Right lobe of liver (tissue), 4 donors: ENCODE measurements around the gene PPFIBP2.

ENCODE experiments used
- POLR2A ChIP-seq: fragments of 450-650 bp; IDR thresholded peaks from one replicate; pipeline ENCODE4 v1.6.1; 2017; ENCODE audit warnings: antibody characterized with exemption, mild to moderate bottlenecking
- TF ChIP-seq, protein P1 (sequence below), 4 donors: fragments of 200-600 bp in 3 of 4; fragments of 450-650 bp in 1 of 4; IDR thresholded peaks; one replicate each; pipeline versions ENCODE4 v1.5.1 to v1.8.0; 2016 to 2022; ENCODE audit warnings: antibody characterized with exemption in 4 of 4, mild to moderate bottlenecking in 2 of 4
- donor health status: DM: no; HTN: no; CAD: no.
- donor health status: DM: no; HTN: no; CAD: no.
- donor health status: DM: no; HTN: yes; CAD: no.

DNA sequence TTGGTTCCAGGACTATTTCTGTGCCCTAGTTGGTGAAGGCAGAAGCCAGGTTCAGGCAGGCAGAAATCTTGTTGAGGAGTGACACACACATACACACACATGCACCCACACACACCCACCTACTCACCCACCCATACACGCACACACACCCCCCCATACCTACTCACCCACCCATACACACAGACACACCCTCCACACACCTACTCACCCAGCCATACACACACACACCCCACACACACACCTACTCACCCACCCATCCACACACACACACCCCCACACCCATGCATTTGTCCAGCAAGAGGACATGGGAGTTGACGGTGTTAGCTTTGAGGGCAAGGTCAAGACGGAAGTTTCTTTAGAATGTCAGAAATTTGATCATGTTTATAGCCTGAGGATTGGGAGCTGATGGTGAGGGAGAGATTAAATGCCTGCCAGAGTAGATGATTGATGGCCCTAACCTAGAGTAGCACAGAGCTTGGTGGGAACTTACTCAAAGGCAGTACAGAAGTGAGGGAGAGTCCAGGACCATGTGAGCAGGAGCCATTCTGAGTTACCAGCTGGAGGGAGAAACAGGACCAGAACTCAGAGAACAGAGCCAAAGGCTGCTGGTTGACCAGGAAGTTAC, 90.6 kb downstream of the PPFIBP2 start:
- TF ChIP-seq POLR2A, result no peak
- TF ChIP-seq, protein P1, sequence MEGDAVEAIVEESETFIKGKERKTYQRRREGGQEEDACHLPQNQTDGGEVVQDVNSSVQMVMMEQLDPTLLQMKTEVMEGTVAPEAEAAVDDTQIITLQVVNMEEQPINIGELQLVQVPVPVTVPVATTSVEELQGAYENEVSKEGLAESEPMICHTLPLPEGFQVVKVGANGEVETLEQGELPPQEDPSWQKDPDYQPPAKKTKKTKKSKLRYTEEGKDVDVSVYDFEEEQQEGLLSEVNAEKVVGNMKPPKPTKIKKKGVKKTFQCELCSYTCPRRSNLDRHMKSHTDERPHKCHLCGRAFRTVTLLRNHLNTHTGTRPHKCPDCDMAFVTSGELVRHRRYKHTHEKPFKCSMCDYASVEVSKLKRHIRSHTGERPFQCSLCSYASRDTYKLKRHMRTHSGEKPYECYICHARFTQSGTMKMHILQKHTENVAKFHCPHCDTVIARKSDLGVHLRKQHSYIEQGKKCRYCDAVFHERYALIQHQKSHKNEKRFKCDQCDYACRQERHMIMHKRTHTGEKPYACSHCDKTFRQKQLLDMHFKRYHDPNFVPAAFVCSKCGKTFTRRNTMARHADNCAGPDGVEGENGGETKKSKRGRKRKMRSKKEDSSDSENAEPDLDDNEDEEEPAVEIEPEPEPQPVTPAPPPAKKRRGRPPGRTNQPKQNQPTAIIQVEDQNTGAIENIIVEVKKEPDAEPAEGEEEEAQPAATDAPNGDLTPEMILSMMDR (IDR thresholded peaks at IDR 0.05), result no peak
